NB4 (cell line): ENCODE measurements around the gene IQCF2.

Source experiments
- CTCF ChIP-seq: IDR thresholded peaks from one replicate; pipeline ENCODE4 v1.5.1; 2012; ENCODE audit warnings: low read depth, low read length
- MAX ChIP-seq: IDR thresholded peaks from 2 replicates; pipeline ENCODE4 v1.6.1; 2011; ENCODE audit warnings: low read depth, low read length
- MYC ChIP-seq: IDR thresholded peaks from 2 replicates; pipeline ENCODE4 v1.6.1; 2011; ENCODE audit warnings: low read depth, low read length
- POLR2A ChIP-seq: IDR thresholded peaks from 2 replicates; pipeline ENCODE4 v1.6.1; 2011; ENCODE audit warnings: mild to moderate bottlenecking; ENCODE audit not compliant: insufficient read length; ENCODE audit errors: extremely low read depth

- TF ChIP-seq CTCF = no peak
- TF ChIP-seq POLR2A = no peak
- no peak for TF ChIP-seq MAX
- no peak for TF ChIP-seq MYC
Measured at GRCh38 chr3:51845129-51845528, 16.3 kb upstream of the IQCF2 start.
